Transverse colon (tissue), 4 donors: ENCODE results near the gene THBS3. TPM values are rescaled to one million over a fixed set of nuclear protein-coding genes. Genes with fewer than 3 reads are reported as not detected.
"Not testable (repeated sequence)": the region's sequence is repeated elsewhere in the genome, so short reads cannot be mapped to it uniquely, and the experiment has no call there.

ENCODE experiments used
- DNase-seq: peaks from one replicate; pipeline ENCODE4 v3.0.0-alpha.2; 2019
- H3K27ac ChIP-seq, 4 donors: fragments of 200-600 bp; sonication (generic); 2 replicates each; pipeline ENCODE4 v1.5.1; 2016 to 2018; ENCODE audit warnings: inconsistent platforms in 4 of 4
- H3K27me3 ChIP-seq: fragments of 200-600 bp; sonication (generic); 2 replicates; pipeline ENCODE4 v1.5.1; 2017; ENCODE audit warnings: inconsistent platforms
- H3K36me3 ChIP-seq, 4 donors: fragments of 200-600 bp; sonication (generic); 2 replicates each; pipeline ENCODE4 v1.5.1; 2017 to 2019; ENCODE audit warnings: inconsistent platforms in 4 of 4
- H3K4me1 ChIP-seq, 4 donors: fragments of 200-600 bp; sonication (generic); 2 replicates each; pipeline ENCODE4 v1.5.1; 2017 to 2020; ENCODE audit warnings: inconsistent platforms in 4 of 4
- H3K4me3 ChIP-seq, 4 donors: fragments of 200-600 bp; sonication (generic); 1 replicate in 1 of 4; 2 replicates in 3 of 4; pipeline versions ENCODE4 v1.5.1 to v1.6.1; 2017 to 2019; ENCODE audit warnings: inconsistent platforms in 4 of 4
- H3K9me3 ChIP-seq, 2 donors: fragments of 200-600 bp; sonication (generic); 2 replicates each; pipeline ENCODE4 v1.5.1; 2017 to 2019; ENCODE audit warnings: inconsistent platforms in 2 of 2
- EP300 ChIP-seq: sonication (generic); formaldehyde crosslinking; IDR thresholded peaks from one replicate; pipeline ENCODE4 v1.6.1; 2017; ENCODE audit warnings: antibody characterized with exemption, low read depth
- POLR2A ChIP-seq: fragments of 450-650 bp; IDR thresholded peaks from one replicate; pipeline ENCODE4 v1.6.1; 2016; ENCODE audit warnings: antibody characterized with exemption, mild to moderate bottlenecking, moderate library complexity
- POLR2AphosphoS5 ChIP-seq, 3 donors: sonication (generic); formaldehyde crosslinking; IDR thresholded peaks; one replicate each; pipeline ENCODE4 v1.6.1; 2016; ENCODE audit warnings: antibody characterized with exemption in 3 of 3
- WGBS, 2 donors: methylation state at CpG; one replicate each; pipeline ENCODE4 v1.1.5; 2018; ENCODE audit warnings: low coverage in 1 of 2; 5-methylcytosine and 5-hydroxymethylcytosine counted together
- in situ Hi-C, 4 donors: fragments of 200-750 bp; cut with MboI; loops; one replicate each; pipeline versions ENCODE4 v1.15.0 to v1.15.1; 2017; ENCODE audit warnings: low sequenced_read_pairs in 3 of 4, low pct_ligation_motif_present in 1 of 4, low pct_unique_long_range_greater_than_20kb in 1 of 4
- intact Hi-C: fragments of 100-400 bp; cut with DNase I; formaldehyde crosslinking; loops from one replicate; pipeline ENCODE4 v1.15.1; 2023; ENCODE audit warnings: low total_unique reads
- total RNA-seq, 4 donors: library from RNA; depleted of rRNA; stranded (reverse); fragments of >200 nt; gene quantifications; one replicate each; pipeline ENCODE4 v1.1.0, GENCODE V29; 2016
- TF ChIP-seq, protein P1 (sequence below), 5 experiments: fragments of 200-600 bp in 3 of 5; fragments of 450-650 bp in 2 of 5; sonication (generic) in 3 of 5; IDR thresholded peaks; 1 replicate in 2 of 5; 2 replicates in 3 of 5; pipeline ENCODE4 v1.5.1; 2016 to 2017; ENCODE audit warnings: antibody characterized with exemption in 5 of 5, inconsistent platforms in 3 of 5, mild to moderate bottlenecking in 2 of 5, moderate library complexity in 1 of 5

The THBS3 gene
- total RNA-seq, 4 donors from 2014 or later: 19.2 to 37.8 (median 27.0) TPM

- in situ Hi-C loops: no loop called here
These were observed 15.3 kb upstream of the THBS3 start for GRCh38 chr1:155223047-155223446.

DNA sequence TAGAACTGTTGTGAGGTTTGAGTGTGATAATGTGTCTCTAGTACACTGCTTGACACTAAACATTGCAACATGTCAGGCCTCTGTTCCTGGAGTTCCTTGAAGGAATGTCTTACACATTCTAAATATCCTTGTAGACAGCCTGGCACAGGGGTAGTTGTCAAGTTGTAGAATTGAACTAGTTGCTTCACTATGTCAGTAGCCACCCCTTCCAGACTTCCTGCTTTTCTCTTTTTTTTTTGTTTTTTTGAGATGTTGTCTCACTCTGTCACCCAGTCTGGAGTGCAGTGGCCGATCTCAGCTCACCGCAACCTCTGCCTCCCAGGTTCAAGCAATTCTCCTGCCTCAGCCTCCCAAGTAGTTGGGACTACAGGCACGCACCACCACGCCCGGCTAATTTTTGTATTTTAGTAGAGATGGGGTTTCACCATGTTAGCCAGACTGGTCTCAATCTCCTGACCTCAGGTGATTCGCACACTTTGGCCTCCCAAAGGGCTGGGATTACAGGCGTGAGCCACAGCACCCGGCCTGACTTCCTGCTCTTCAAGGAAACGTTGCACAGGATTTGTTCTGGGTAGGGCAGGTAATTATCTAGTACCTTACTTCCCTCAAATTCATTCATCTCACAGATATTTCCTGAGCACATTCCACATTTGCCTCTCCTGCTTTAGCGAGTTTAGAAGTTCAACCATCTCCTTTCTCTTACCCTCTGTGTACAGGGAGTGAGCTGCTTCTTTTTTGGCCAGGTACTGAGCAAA is 12.7 kb upstream of the THBS3 start:
- H3K4me1 ChIP-seq: peaks cover 10 to 25% (median 18%) of the 10 kb centered on the region in 4 donors
- WGBS, 2 donors: 56 to 70% methylated on average over 4 to 10 of the region's 10 CpGs
- in situ Hi-C loops, H3K36me3 ChIP-seq, H3K9me3 ChIP-seq, H3K27me3 ChIP-seq, intact Hi-C loops, H3K4me3 ChIP-seq: not testable (repeated sequence)
- TF ChIP-seq POLR2AphosphoS5 (IDR thresholded peaks at IDR 0.05) (peak in 2 of 3 donors; percentile 40 to 52), POLR2A (peak; percentile 50)
- peak; percentile 62 for DNase-seq
- peak overlapping the region; percentile 72 to 86 (median 80) for H3K27ac ChIP-seq

More at GRCh38 chr1:155223047-155223446, 15.3 kb upstream of the THBS3 start:
- peaks cover 14 to 41% (median 25%) of the 10 kb centered on the region in 4 donors for H3K4me1 ChIP-seq
- no peaks in the 10 kb centered on the region for H3K36me3 ChIP-seq
- TF ChIP-seq POLR2AphosphoS5 (IDR thresholded peaks at IDR 0.05) (no peak), POLR2A (no peak), EP300 (no peak)
- TF ChIP-seq, protein P1, sequence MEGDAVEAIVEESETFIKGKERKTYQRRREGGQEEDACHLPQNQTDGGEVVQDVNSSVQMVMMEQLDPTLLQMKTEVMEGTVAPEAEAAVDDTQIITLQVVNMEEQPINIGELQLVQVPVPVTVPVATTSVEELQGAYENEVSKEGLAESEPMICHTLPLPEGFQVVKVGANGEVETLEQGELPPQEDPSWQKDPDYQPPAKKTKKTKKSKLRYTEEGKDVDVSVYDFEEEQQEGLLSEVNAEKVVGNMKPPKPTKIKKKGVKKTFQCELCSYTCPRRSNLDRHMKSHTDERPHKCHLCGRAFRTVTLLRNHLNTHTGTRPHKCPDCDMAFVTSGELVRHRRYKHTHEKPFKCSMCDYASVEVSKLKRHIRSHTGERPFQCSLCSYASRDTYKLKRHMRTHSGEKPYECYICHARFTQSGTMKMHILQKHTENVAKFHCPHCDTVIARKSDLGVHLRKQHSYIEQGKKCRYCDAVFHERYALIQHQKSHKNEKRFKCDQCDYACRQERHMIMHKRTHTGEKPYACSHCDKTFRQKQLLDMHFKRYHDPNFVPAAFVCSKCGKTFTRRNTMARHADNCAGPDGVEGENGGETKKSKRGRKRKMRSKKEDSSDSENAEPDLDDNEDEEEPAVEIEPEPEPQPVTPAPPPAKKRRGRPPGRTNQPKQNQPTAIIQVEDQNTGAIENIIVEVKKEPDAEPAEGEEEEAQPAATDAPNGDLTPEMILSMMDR (IDR thresholded peaks at IDR 0.05): no peak
- no peaks in the 10 kb centered on the region for H3K9me3 ChIP-seq
- no peak for DNase-seq
- WGBS, 2 donors: 79 to 93% methylated on average over 6 to 7 of the region's 7 CpGs
- no peak overlapping the region for H3K27ac ChIP-seq
- no peaks in the 10 kb centered on the region for H3K27me3 ChIP-seq
- intact Hi-C loops: no loop called here
- no peak overlapping the region for H3K4me3 ChIP-seq

- Histone ChIP-seq H3K27ac (peak overlapping the region; percentile 72 to 86 (median 80)), H3K9me3 (no peaks in the 10 kb centered on the region), H3K4me1 (peaks cover 10 to 21% (median 18%) of the 10 kb centered on the region in 4 donors), H3K36me3 (no peaks in the 10 kb centered on the region), H3K27me3 (no peaks in the 10 kb centered on the region), H3K4me3 (no peak overlapping the region)
- intact Hi-C loops: no loop called here
- DNase-seq: peak; percentile 41
- WGBS, 2 donors: 0 to 20% methylated on average over 1 of the region's 1 CpG
- in situ Hi-C loops: no loop called here
- no peak for TF ChIP-seq POLR2A
- no peak for TF ChIP-seq POLR2AphosphoS5 (IDR thresholded peaks at IDR 0.05)
- TF ChIP-seq, protein P1 (IDR thresholded peaks at IDR 0.05): no peak
- TF ChIP-seq EP300: no peak
These were observed 11.9 kb upstream of the THBS3 start for GRCh38 chr1:155219592-155220031.

DNA sequence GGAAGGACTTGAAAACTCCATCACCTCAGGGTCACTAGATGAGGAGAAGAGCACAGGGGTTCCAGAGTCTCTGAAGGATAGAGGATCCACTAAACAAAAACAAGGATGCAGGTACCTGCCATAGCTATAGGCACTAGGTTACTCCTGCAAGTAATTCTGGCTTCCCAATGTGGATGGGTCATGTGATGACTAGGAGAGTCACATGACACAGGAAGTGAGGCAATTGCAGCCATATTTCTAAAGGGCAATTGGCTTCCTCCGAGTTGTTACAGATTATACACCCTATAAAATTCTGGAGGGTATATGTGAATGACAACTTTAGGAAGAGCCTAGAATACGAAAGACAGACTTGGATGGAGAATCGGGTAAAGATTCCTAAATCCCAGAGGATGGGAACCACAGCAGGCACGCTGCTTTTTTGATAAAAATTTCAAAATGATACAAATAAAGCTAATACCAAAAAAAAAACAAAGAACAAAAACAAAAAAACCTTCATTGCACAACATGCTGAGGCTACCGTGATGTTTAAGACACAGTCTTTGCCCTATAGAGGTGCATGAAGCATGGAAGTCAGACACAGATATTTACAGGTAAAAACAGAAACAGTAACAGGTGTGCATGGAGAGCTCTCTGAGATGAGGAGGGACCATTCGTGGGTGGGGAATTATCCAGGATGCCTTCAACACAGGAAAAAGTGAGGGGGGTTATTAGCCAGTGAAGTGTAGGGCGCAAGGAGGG is 11.3 kb upstream of the THBS3 start:
- Histone ChIP-seq H3K4me1 (peaks cover 10 to 21% (median 18%) of the 10 kb centered on the region in 4 donors), H3K4me3 (no peak overlapping the region), H3K36me3 (no peaks in the 10 kb centered on the region), H3K27ac (peak overlapping the region; percentile 72 to 86 (median 80)), H3K27me3 (no peaks in the 10 kb centered on the region), H3K9me3 (no peaks in the 10 kb centered on the region)
- 51% methylated on average over 6 to 7 of the region's 7 CpGs for WGBS, 2 donors
- DNase-seq: peak; percentile 51
- intact Hi-C loops (no loop called here), in situ Hi-C loops (no loop called here)
- no peak for TF ChIP-seq POLR2AphosphoS5 (IDR thresholded peaks at IDR 0.05)
- no peak for TF ChIP-seq EP300
- TF ChIP-seq, protein P1 (IDR thresholded peaks at IDR 0.05): no peak
- TF ChIP-seq POLR2A: no peak

- WGBS, 2 donors: 70% methylated on average over 6 of the region's 10 CpGs; no CpG with 5 or more reads in 1 of the 2 donors
- peaks cover 8 to 13% (median 9%) of the 10 kb centered on the region in 4 donors for H3K4me1 ChIP-seq
- in situ Hi-C loops, intact Hi-C loops, H3K27me3 ChIP-seq, H3K27ac ChIP-seq, H3K36me3 ChIP-seq, H3K4me3 ChIP-seq, H3K9me3 ChIP-seq, DNase-seq: not testable (repeated sequence)
These were observed 7.0 kb upstream of the THBS3 start for GRCh38 chr1:155214702-155215101.

- DNase-seq, intact Hi-C loops: not testable (repeated sequence)
- WGBS, 2 donors: 89% methylated on average over 5 of the region's 7 CpGs; no CpG with 5 or more reads in 1 of the 2 donors
These were observed 4.3 kb upstream of the THBS3 start for GRCh38 chr1:155212051-155212440.

DNA sequence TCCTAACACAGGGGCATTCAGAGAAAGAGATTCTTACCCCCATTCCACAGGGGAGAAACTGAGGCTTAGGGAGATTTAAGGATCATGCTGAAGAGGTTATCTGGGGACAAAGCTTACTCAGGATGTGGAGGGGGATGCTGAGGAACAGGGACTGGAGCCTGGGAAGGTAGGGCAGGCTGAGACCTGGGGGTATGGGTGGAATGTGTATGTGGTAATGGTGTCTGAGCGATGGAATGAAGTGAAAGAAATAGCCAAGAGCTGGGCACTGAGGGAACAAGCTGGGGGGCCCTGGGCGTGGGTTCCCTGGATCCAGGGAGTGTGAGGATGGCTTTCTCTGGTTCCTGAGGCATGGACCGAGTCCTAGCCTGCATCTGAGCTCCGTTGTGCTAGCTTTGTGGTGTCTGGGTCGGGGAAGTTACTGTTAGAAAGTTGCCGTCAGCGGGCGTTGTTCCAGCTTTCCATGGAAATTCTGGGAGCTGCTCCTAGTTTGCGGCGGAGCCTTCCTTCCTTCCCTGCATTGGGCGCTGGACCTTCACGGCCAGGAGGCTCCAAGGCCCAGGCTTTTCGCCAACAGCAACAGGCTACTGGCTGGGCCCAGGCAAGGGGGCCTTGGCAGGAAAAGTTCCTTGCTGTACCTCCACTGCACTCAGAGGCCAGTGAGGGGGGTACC is 3.8 kb upstream of the THBS3 start:
- H3K9me3 ChIP-seq, H3K36me3 ChIP-seq, H3K4me3 ChIP-seq, intact Hi-C loops, DNase-seq, in situ Hi-C loops, H3K27me3 ChIP-seq, H3K27ac ChIP-seq: not testable (repeated sequence)
- 82% methylated on average over 13 of the region's 13 CpGs; no CpG with 5 or more reads in 1 of the 2 donors for WGBS, 2 donors
- peaks cover 23 to 27% (median 26%) of the 10 kb centered on the region in 4 donors for H3K4me1 ChIP-seq

More at GRCh38 chr1:155212051-155212440, 4.3 kb upstream of the THBS3 start:
- H3K4me1 ChIP-seq: peaks cover 17 to 22% (median 21%) of the 10 kb centered on the region in 4 donors
- H3K27ac ChIP-seq, in situ Hi-C loops, H3K9me3 ChIP-seq, H3K36me3 ChIP-seq, H3K27me3 ChIP-seq, H3K4me3 ChIP-seq: not testable (repeated sequence)
